Type B pancreatic cell (in vitro differentiated cells): ENCODE data around the gene RPL34. TPM values are rescaled to one million over a fixed set of nuclear protein-coding genes. Genes with fewer than 3 reads are reported as not detected.
A peak's percentile ranks its signal among the peaks of the same experiment; 100 is the strongest.

ENCODE experiments used
- DNase-seq: peaks from one replicate; pipeline ENCODE4 v3.0.0; 2021; ENCODE audit warnings: mixed read lengths; ENCODE audit not compliant: unreplicated experiment; ENCODE audit errors: extremely low spot score
- H3K27ac Mint-ChIP-seq: 2 replicates; pipeline ENCODE4 v1.8.0; 2021; ENCODE audit warnings: mild to moderate bottlenecking, mixed read lengths
- H3K27me3 Mint-ChIP-seq: 2 replicates; pipeline ENCODE4 v1.8.0; 2021; ENCODE audit warnings: mixed read lengths
- H3K36me3 Mint-ChIP-seq: 2 replicates; pipeline ENCODE4 v1.8.0; 2021; ENCODE audit warnings: mixed read lengths
- H3K4me1 Mint-ChIP-seq: one replicate; pipeline ENCODE4 v1.8.0; 2021; ENCODE audit warnings: mixed read lengths; ENCODE audit not compliant: unreplicated experiment
- H3K4me3 Mint-ChIP-seq: 2 replicates; pipeline ENCODE4 v1.8.0; 2021; ENCODE audit warnings: mild to moderate bottlenecking, mixed read lengths
- H3K9me3 Mint-ChIP-seq: 2 replicates; pipeline ENCODE4 v1.8.0; 2021; ENCODE audit warnings: mixed read lengths
- CTCF ChIP-seq: fragments of 200-600 bp; sonication (generic); conservative IDR thresholded peaks from 2 replicates; pipeline ENCODE4 v1.5.0; 2021; ENCODE audit warnings: antibody characterized with exemption, mild to moderate bottlenecking
- long read RNA-seq: library from polyadenylated mRNA; unstranded; transcript quantifications from one replicate; pipeline ENCODE4 v2.0.0, GENCODE V29; 2020
- total RNA-seq: library from RNA; stranded (reverse); gene quantifications from 2 replicates; pipeline ENCODE4 v1.2.1, GENCODE V29; 2021; ENCODE audit warnings: low replicate concordance

The RPL34 gene
- 1,454 and 1,551 TPM in 2 replicates for total RNA-seq
- long read RNA-seq, transcript RPL34-201 (5 exons, 529 nt): minor isoform, 9 of 577 reads
- long read RNA-seq, transcript RPL34-202 (5 exons, 441 nt): major isoform, 457 of 577 reads
- long read RNA-seq, partial matches to known transcripts: 84 of 577 reads
- long read RNA-seq, other reads (novel, unspliced or antisense): 23 of 577 reads

GRCh38 chr4:108620101-108620932, at the start of gene RPL34:
Gene RPL34, plus strand, starts transcription at chr4:108620576. Its CDS starts 1,384 bp downstream, at chr4:108621960.
- Mint-ChIP-seq H3K36me3 (peaks cover 30% of the 10 kb centered on the region), H3K9me3 (no peaks in the 10 kb centered on the region), H3K27ac (peak within 1 kb of the TSS; percentile 95), H3K4me1 (peaks cover 20% of the 10 kb centered on the region), H3K4me3 (peak within 1 kb of the TSS; percentile 95), H3K27me3 (no peaks in the 10 kb centered on the region)
- DNase-seq: peak; percentile 88
- TF ChIP-seq CTCF: no peak

GRCh38 chr4:108570993-108571569, 49.3 kb upstream of the RPL34 start:
- DNase-seq: no peak
- Mint-ChIP-seq H3K27ac (no peak overlapping the region), H3K27me3 (peaks cover 21% of the 10 kb centered on the region), H3K9me3 (no peaks in the 10 kb centered on the region), H3K4me3 (no peak overlapping the region), H3K36me3 (no peaks in the 10 kb centered on the region), H3K4me1 (peaks cover 6% of the 10 kb centered on the region)
- no peak for TF ChIP-seq CTCF

- no peak overlapping the region for H3K4me3 Mint-ChIP-seq
- no peaks in the 10 kb centered on the region for H3K36me3 Mint-ChIP-seq
- H3K27me3 Mint-ChIP-seq: peaks cover 18% of the 10 kb centered on the region
- H3K27ac Mint-ChIP-seq: no peak overlapping the region
- no peak for TF ChIP-seq CTCF
- H3K9me3 Mint-ChIP-seq: no peaks in the 10 kb centered on the region
- DNase-seq: no peak
- H3K4me1 Mint-ChIP-seq: peaks cover 6% of the 10 kb centered on the region
Observed at GRCh38 chr4:108574402-108574801, 46.0 kb upstream of the RPL34 start.

GRCh38 chr4:108581083-108581482, 39.3 kb upstream of the RPL34 start:
- no peaks in the 10 kb centered on the region for H3K4me1 Mint-ChIP-seq
- H3K4me3 Mint-ChIP-seq: no peak overlapping the region
- no peaks in the 10 kb centered on the region for H3K9me3 Mint-ChIP-seq
- TF ChIP-seq CTCF: no peak
- H3K27ac Mint-ChIP-seq: no peak overlapping the region
- no peak for DNase-seq
- peaks cover 8% of the 10 kb centered on the region for H3K27me3 Mint-ChIP-seq
- no peaks in the 10 kb centered on the region for H3K36me3 Mint-ChIP-seq

GRCh38 chr4:108586778-108587177, 33.6 kb upstream of the RPL34 start:
- Mint-ChIP-seq H3K9me3 (no peaks in the 10 kb centered on the region), H3K4me3 (no peak overlapping the region), H3K36me3 (no peaks in the 10 kb centered on the region), H3K27ac (no peak overlapping the region), H3K4me1 (peaks cover 5% of the 10 kb centered on the region), H3K27me3 (peaks cover 13% of the 10 kb centered on the region)
- DNase-seq: no peak
- no peak for TF ChIP-seq CTCF
